A204.1 (cell line): ENCODE results near the gene MYO7A.

Source experiments
- FAIRE-seq: peaks from 2 replicates; lab custom pipeline; 2012; peaks lifted over from hg19 to GRCh38; lab: Jason Lieb, UNC

The MYO7A gene

GRCh38 chr11:77201991-77202841 is 74.2 kb downstream of the MYO7A start:
- no peak for FAIRE-seq

DNA sequence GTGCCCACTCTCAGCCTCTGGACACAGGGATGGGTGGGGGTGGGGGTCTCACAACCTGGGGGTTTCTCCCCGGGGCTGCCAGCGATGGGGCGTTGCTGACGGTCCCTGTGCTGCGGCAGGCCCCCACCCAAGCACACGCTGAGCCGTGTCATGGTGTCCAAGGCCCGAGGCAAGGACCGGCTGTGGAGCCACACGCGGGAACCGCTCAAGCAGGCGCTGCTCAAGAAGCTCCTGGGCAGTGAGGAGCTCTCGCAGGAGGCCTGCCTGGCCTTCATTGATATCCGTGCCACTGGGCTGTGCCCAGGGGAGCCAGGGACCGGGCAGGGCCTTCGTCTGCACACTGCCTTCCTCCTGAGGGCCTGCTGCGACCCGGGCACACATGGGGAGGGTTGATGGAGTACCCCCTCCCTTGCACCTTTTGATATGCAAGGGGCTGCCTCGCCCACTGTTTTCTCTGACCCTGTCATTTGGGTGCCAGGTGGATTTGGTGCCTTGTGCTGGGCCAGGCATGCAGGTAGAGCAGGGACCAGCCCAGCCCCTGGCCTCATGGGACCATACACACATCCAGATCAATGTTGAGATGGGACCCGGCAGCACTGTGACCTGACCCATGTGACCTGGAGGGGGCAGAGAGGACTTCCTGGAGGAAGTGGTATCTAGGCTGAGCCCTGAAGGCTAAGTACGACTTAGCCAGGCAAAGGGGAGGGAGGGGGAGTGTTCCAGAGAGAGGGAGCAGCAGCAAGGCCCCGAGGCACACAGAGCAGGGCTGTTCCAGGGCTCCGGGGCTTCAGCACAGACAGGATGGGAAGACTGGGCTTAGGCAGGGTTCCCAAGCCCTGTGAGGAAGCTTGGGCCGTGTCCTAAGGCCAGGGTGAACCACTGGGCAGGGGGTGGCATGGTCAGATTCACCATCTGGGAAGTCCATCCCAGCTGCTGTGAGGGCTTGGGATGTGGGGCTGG is 75.2 kb downstream of the MYO7A start:
- FAIRE-seq = no peak

GRCh38 chr11:77203901-77204753 is 76.1 kb downstream of the MYO7A start:
- FAIRE-seq = no peak

GRCh38 chr11:77204754-77205466 is 76.9 kb downstream of the MYO7A start:
- FAIRE-seq = no peak

- no peak for FAIRE-seq
These were observed 77.6 kb downstream of the MYO7A start for GRCh38 chr11:77205467-77206263.

DNA sequence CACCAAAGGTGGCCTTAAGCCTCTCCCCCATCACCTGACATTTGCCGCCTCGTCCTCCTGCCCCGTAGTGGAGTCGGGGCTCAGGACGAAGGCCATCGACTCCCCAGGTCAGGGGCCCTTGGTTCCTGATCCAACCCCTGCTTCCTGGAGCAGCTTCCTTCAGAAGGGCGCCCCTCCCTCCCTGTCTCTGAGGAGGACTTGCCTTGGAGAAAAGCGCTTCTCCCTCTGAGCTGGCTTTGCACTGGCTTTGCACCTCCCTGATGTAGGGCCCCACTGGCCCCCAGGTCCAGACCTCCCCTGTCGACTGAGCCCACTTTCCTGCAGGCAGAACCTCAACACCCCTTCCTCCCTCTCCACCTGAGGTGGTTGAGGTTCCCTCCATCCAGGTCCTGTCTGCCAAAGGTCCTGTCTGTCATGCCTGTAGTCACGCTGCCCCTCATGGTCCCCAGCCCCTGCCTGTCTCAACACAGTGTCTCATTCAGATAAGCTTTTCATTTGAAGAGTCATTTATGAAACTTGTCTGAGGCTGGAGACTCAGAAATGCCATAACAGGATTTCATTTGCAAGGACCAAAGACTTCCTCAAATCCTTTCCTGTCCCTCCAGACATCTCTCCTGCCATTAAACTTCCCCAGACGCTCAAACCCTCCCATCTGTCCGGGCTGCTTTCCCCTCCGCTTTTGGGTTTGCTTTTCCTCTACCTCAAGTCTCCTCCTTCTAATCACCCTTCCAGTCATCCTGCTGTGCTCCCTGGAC is 78.4 kb downstream of the MYO7A start:
- no peak for FAIRE-seq

DNA sequence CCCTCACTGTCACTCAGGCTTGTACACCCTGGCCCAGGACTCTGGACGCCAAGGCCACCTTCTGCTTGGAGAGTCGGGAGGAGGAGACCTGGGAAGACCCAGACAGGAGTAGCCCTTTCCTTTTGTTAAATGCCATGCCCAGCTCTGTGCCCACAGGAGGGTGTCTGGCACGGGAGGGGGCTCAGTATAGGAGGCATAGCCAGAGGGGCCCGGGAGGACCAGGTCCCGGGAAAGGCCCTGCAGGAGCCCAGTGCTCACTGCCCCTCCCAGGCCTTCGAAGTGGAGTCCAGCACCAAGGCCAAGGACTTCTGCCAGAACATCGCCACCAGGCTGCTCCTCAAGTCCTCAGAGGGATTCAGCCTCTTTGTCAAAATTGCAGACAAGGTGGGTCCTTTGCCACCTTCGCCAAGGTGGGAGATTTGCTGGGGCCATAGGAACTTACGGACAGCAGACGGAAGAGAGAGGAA is 79.0 kb downstream of the MYO7A start:
- no peak for FAIRE-seq

DNA sequence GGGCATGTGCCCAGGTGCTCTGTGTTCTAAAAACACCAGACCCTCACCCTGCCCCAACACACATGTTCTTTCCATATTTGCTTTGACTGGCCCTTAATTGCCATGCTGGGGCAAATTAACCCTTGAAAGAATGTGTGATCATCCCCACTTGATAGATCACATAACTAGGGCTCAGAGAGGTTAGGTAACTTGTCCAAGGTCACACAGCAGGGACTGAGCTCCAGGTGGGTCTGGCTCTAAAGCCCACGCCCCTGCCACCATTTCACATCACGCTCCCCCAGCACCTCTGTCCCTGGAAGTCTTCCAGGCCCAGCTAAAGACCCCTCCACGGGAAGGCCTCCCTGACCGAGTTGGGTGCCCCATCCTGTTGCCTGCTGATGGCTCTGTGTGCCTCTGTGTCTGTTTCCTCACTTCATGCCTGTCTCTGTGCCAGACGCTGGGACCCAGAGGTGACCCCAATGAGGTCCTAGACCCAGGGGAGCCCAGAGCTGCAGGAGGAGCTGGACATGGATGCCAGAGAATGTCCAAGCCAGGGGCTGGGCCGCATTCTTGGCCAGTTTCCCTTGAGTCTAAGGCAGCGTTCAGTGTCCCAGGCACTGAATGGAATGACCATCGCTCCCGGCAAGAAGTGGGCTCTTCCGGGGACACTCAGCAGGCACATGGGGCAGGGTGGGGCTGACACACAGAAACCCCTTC is 79.7 kb downstream of the MYO7A start:
- FAIRE-seq = no peak

DNA sequence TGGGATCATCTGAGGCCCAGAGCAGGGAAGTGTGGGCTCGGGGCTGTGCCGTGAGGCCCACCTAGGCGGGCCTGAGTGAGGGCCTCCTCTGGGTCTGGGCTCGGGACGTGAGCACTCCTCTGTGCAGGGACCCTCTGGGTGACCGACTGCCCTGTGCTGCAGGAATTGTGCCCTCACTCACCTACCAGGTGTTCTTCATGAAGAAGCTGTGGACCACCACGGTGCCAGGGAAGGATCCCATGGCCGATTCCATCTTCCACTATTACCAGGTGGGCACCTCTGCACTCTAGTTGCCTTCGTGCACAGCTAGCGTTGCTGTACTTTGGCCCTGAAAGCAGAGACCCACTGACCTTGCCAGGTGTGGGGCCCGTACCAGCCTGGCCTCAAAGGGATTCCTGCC is 80.5 kb downstream of the MYO7A start:
- no peak for FAIRE-seq

DNA sequence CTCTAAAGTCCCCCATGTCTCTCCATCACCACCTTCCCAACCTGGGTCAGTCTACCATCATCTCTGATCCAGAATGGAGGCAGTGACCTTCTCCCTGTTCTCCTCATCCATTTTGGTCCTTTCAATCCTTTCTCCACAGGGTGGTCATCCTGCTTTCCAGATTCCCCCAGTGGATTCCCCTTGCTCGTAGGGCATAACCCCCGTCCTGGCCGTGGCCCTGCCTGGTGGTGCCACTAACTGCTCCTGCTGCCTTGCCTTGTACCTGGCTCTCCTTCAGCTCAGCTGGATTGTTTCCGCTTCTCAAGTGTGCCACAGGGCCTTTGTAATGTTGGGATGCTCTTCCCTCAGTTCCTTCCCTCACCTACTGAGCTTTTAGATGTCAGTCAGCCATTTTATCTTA is 81.6 kb downstream of the MYO7A start:
- FAIRE-seq = no peak

DNA sequence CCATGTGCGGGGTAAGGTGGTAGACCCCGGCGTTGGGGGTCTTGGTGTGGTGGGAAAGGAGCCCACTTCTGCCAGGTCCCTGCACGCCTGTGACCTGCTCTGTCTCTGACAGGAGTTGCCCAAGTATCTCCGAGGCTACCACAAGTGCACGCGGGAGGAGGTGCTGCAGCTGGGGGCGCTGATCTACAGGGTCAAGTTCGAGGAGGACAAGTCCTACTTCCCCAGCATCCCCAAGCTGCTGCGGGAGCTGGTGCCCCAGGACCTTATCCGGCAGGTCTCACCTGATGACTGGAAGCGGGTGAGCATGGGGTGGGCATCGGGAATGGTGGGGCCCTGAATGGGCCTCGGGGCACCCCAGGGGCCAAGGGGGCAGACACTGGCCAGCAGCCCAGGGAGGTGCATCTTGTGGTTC is 83.0 kb downstream of the MYO7A start:
- FAIRE-seq = no peak

DNA sequence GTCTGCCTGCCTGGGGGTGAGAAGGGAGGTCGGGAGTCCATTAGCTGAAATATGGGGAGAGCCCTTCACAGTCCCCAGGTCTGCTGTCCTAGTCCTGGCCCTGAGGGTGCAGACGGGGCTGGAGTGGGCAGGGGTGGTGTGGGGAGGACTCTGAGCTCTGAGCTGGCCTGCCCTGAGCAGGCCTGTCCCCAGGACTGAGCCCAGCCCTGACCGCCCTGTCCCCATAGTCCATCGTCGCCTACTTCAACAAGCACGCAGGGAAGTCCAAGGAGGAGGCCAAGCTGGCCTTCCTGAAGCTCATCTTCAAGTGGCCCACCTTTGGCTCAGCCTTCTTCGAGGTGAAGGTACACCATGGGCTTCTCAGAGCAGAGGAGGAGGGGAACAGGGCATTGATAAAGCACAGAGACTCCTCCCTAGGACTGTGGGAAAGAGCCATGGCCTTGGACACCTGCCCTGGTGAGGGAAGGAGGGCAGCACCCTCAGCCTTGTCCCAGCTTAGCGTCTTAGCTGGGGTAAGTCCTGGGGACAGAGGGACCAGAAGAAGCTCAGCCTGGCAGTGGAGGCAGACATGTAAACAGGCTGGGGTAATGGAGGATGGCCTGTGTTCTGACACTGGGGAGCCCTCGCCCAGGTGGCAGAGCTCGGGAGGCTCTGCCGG is 83.7 kb downstream of the MYO7A start:
- no peak for FAIRE-seq

GRCh38 chr11:77212314-77213007 is 84.4 kb downstream of the MYO7A start:
- FAIRE-seq = no peak

GRCh38 chr11:77213029-77213579 is 85.1 kb downstream of the MYO7A start:
- no peak for FAIRE-seq

DNA sequence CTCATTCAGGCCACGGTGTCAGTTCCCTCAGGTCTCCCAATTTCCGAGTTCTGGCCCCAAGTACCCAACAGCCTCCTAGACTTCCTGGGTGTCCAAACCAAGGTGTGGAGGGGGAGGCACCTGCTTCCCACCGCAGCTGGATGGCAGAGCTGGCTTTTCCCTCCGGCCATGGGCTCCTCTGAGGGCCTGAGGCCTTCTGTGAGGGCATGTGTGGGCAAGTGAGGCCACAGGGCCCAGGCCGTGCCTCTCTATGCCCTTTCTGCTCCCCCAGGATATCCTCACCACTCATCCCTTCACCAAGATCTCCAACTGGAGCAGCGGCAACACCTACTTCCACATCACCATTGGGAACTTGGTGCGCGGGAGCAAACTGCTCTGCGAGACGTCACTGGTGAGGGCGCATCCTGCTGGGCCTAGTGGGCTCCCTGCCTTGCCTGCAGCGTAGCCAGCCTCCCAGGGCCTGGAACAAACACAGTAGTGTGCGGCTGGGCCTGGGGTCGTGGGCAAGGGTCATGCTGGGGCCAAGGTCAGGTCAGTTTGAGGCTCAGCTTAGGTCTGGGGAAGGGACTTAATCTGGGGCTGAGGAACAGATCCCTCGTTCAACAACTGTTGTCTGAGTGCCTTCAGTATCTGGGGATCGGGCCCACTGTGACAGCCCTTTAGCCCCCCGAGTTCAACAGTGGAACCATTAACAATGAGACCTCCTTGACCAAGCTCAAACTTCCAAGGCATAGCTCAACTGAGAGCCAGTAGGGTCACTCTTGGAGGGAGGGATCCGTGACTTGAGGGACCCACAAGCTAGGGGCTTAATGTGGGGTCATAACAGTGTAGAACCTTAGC is 85.8 kb downstream of the MYO7A start:
- FAIRE-seq = no peak

DNA sequence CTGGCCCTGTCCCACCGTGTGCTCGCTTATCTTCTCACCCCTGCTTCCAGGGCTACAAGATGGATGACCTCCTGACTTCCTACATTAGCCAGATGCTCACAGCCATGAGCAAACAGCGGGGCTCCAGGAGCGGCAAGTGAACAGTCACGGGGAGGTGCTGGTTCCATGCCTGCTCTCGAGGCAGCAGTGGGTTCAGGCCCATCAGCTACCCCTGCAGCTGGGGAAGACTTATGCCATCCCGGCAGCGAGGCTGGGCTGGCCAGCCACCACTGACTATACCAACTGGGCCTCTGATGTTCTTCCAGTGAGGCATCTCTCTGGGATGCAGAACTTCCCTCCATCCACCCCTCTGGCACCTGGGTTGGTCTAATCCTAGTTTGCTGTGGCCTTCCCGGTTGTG is 86.5 kb downstream of the MYO7A start:
- FAIRE-seq = no peak

GRCh38 chr11:77215106-77215505 is 87.1 kb downstream of the MYO7A start:
- no peak for FAIRE-seq
